Activated CD4-positive, alpha-beta memory T cell treated with anti-CD3 and anti-CD28 coated beads for 36 hours (primary cell): Measurements from ENCODE around the gene ANAPC7. TPM values are rescaled to one million over a fixed set of nuclear protein-coding genes. Genes with fewer than 3 reads are reported as not detected.

Experiments used
- CTCF ChIA-PET: fragments of 350-600 bp; sonication (Branson Sonifier 250); formaldehyde crosslinking; loops from one replicate; lab custom pipeline; 2021; ENCODE audit warnings: antibody characterized with exemption, inconsistent platforms; lab: Charles Lee
- POLR2A ChIA-PET: fragments of 350-600 bp; sonication (Branson Sonifier 250); formaldehyde crosslinking; loops from one replicate; lab custom pipeline; 2021; ENCODE audit warnings: antibody characterized with exemption; lab: Charles Lee
- DNase-seq: peaks from one replicate; pipeline ENCODE4 v3.0.0-alpha.2; 2020
- H3K27ac Mint-ChIP-seq: one replicate; pipeline ENCODE4 v1.8.0; 2021; ENCODE audit warnings: mixed read lengths
- H3K27me3 Mint-ChIP-seq: one replicate; pipeline ENCODE4 v1.8.0; 2021; ENCODE audit warnings: mixed read lengths
- H3K36me3 Mint-ChIP-seq: one replicate; pipeline ENCODE4 v1.8.0; 2021; ENCODE audit warnings: mixed read lengths
- H3K4me1 Mint-ChIP-seq: one replicate; pipeline ENCODE4 v1.8.0; 2021; ENCODE audit warnings: low read depth, mixed read lengths
- H3K4me3 Mint-ChIP-seq: one replicate; pipeline ENCODE4 v1.8.0; 2021; ENCODE audit warnings: mild to moderate bottlenecking, mixed read lengths
- H3K9me3 Mint-ChIP-seq: one replicate; pipeline ENCODE4 v1.8.0; 2021; ENCODE audit warnings: mixed read lengths
- intact Hi-C: fragments of 100-400 bp; cut with micrococcal nuclease; formaldehyde crosslinking; loops from one replicate; pipeline ENCODE4 v1.15.1; 2023
- total RNA-seq, 2 experiments: library from RNA; stranded (reverse); gene quantifications; one replicate each; pipeline ENCODE4 v1.2.3, GENCODE V29; 2021

Gene ANAPC7
- total RNA-seq, 2 experiments from 2014 or later = 47.3 to 52.9 TPM

- H3K27ac Mint-ChIP-seq = no peak overlapping the region
- peaks cover 4% of the 10 kb centered on the region for H3K4me1 Mint-ChIP-seq
- peaks cover 61% of the 10 kb centered on the region for H3K36me3 Mint-ChIP-seq
- no peak for DNase-seq
- intact Hi-C loops = no loop called here
- H3K9me3 Mint-ChIP-seq = no peaks in the 10 kb centered on the region
- ChIA-PET CTCF (interaction anchor here (0.7 to 1.7 kb wide), 4 partner anchors 13 to 229 kb away, joined by 3 to 8 read pairs (median 4); no protein-coding TSS in a partner anchor), POLR2A (no interaction called here)
- no peak overlapping the region for H3K4me3 Mint-ChIP-seq
- H3K27me3 Mint-ChIP-seq = no peaks in the 10 kb centered on the region
Observed at GRCh38 chr12:110330544-110330943, 73.0 kb downstream of the ANAPC7 start.

- peaks cover 58% of the 10 kb centered on the region for H3K36me3 Mint-ChIP-seq
- peaks cover 4% of the 10 kb centered on the region for H3K4me1 Mint-ChIP-seq
- POLR2A ChIA-PET = no interaction called here
- H3K27me3 Mint-ChIP-seq = no peaks in the 10 kb centered on the region
- no peak for DNase-seq
- intact Hi-C loops = no loop called here
- no peaks in the 10 kb centered on the region for H3K9me3 Mint-ChIP-seq
- no peak overlapping the region for H3K27ac Mint-ChIP-seq
- no peak overlapping the region for H3K4me3 Mint-ChIP-seq
- CTCF ChIA-PET = interaction anchor here (0.7 to 1.5 kb wide), 3 partner anchors 13 to 228 kb away, joined by 3 to 4 read pairs (median 3); no protein-coding TSS in a partner anchor
Observed at GRCh38 chr12:110330124-110330523, 73.4 kb downstream of the ANAPC7 start.

- Mint-ChIP-seq H3K36me3 (peaks cover 58% of the 10 kb centered on the region), H3K4me1 (peaks cover 4% of the 10 kb centered on the region), H3K27ac (no peak overlapping the region), H3K27me3 (no peaks in the 10 kb centered on the region), H3K4me3 (no peak overlapping the region), H3K9me3 (no peaks in the 10 kb centered on the region)
- DNase-seq = no peak
- POLR2A ChIA-PET = no interaction called here
- CTCF ChIA-PET = interaction anchor here (0.7 to 1.0 kb wide), 2 partner anchors 102 to 228 kb away, joined by 3 read pairs; no protein-coding TSS in a partner anchor
- intact Hi-C loops = no loop called here
Observed at GRCh38 chr12:110329710-110330109, 73.8 kb downstream of the ANAPC7 start.

Other genes with a start within 250 kb of the ANAPC7 start
- gene ATP2A2, start 122.5 kb downstream of the ANAPC7 start, total RNA-seq = 100 to 1,000 TPM; 144 to 152 TPM
- gene ARPC3, start 46.6 kb upstream of the ANAPC7 start, total RNA-seq = 100 to 1,000 TPM; 340 to 352 TPM
- 10 to 100 TPM; 62.4 to 68.4 TPM for gene GPN3, start 64.5 kb upstream of the ANAPC7 start, total RNA-seq
- 10 to 100 TPM; 29.8 to 30.0 TPM for gene FAM216A, start 65.1 kb upstream of the ANAPC7 start, total RNA-seq
- gene VPS29, start 98.4 kb upstream of the ANAPC7 start, total RNA-seq = 100 to 1,000 TPM; 100 to 106 TPM
- 1 to 10 TPM; 1.1 to 2.7 TPM for gene RAD9B, start 98.6 kb upstream of the ANAPC7 start, total RNA-seq
- gene PPTC7, start 179.6 kb upstream of the ANAPC7 start, total RNA-seq = 10 to 100 TPM; 36.9 to 37.0 TPM
- 1 to 10 TPM; 6.4 to 7.6 TPM for gene TCTN1, start 210.4 kb upstream of the ANAPC7 start, total RNA-seq